Pancreas (tissue), 10 donors: Measurements from ENCODE around the gene PRPF8. TPM values are rescaled to one million over a fixed set of nuclear protein-coding genes. Genes with fewer than 3 reads are reported as not detected.
"Not testable (repeated sequence)": the region's sequence is repeated elsewhere in the genome, so short reads cannot be mapped to it uniquely, and the experiment has no call there.

Experiments used
- ATAC-seq, 4 donors: fragments of 200-7000 bp; cut with Tn5 transposase; one replicate each; pipeline versions ENCODE4 v1.8.0 to v1.9.1; 2020; ENCODE audit warnings: mild to moderate bottlenecking in 4 of 4, moderate library complexity in 4 of 4
- DNase-seq, 6 donors: peaks; one replicate each; pipeline ENCODE4 v3.0.0-alpha.2; 2020
- FAIRE-seq: peaks from 2 replicates; lab custom pipeline; 2012; peaks lifted over from hg19 to GRCh38; lab: Jason Lieb, UNC
- H3K27ac ChIP-seq, 4 donors: fragments of 200-600 bp; sonication (generic); 1 replicate in 3 of 4; 2 replicates in 1 of 4; pipeline versions ENCODE4 v1.5.0 to v1.8.0; 2020
- H3K27me3 ChIP-seq, 4 donors: fragments of 200-600 bp; one replicate each; pipeline ENCODE4 v1.8.0; 2021
- H3K36me3 ChIP-seq, 3 donors: fragments of 200-600 bp; sonication (generic) in 1 of 3; one replicate each; pipeline versions ENCODE4 v1.5.0 to v1.8.0; 2020 to 2021
- H3K4me1 ChIP-seq, 3 donors: fragments of 200-600 bp; one replicate each; pipeline ENCODE4 v1.8.0; 2021
- H3K4me3 ChIP-seq, 4 donors: fragments of 200-600 bp; sonication (generic) in 2 of 4; one replicate each; pipeline versions ENCODE4 v1.5.0 to v1.8.0; 2020 to 2021
- H3K9me3 ChIP-seq, 4 donors: fragments of 200-600 bp; one replicate each; pipeline ENCODE4 v1.8.0; 2021
- WGBS, 2 donors: extraction: QIAGEN DNeasy Blood & Tissue Kit; methylation state at CpG; one replicate each; pipeline ENCODE4 v1.1.7; 2013; 5-methylcytosine and 5-hydroxymethylcytosine counted together
- intact Hi-C, 3 donors: fragments of 100-400 bp; cut with DNase I; formaldehyde crosslinking; loops; one replicate each; pipeline versions ENCODE4 v1.11.1 to v1.14.2; 2022
- polyA plus RNA-seq, 2 donors: library from polyadenylated mRNA; stranded (reverse); fragments of 200-250 nt; gene quantifications; one replicate each; pipeline ENCODE4 v1.2.3, GENCODE V29; 2013
- total RNA-seq, 6 donors: library from RNA; stranded (reverse); fragmentation: NEBNext Ultra II Directional in 4 of 6; extraction: Animal tissue kit (Norgen Biotek cat#: 25700) in 4 of 6; gene quantifications; one replicate each; pipeline versions ENCODE4 v1.2.1 to v1.2.4, GENCODE V29; 2021 to 2023
- TF ChIP-seq, protein P1 (sequence below), 4 donors: fragments of 200-600 bp; sonication (generic) in 3 of 4; IDR thresholded peaks; one replicate each; pipeline versions ENCODE4 v1.5.0 to v1.8.0; 2021; ENCODE audit warnings: antibody characterized with exemption in 4 of 4
- donor health status: healthy with polysubstance abuse.
- donor health status: DM: no; HTN: no; CAD: no; lungs with moderate emphysema.
- donor health status: DM: no; HTN: no; CAD: no.
- donor health status: control.
- donor health status: control.
- donor health status: Bipolar disorder and iron deficiency.
- donor health status: DM: yes; HTN: yes; CAD: no.
- donor health status: DM: no; HTN: no; CAD: no.
- donor health status: DM: no; HTN: no; CAD: no.
- donor health status: DM: yes; HTN: yes; CAD: no.

PRPF8 gene
- total and polyA plus RNA-seq, 8 donors = 78.9 to 129 (median 97.7) TPM

DNA sequence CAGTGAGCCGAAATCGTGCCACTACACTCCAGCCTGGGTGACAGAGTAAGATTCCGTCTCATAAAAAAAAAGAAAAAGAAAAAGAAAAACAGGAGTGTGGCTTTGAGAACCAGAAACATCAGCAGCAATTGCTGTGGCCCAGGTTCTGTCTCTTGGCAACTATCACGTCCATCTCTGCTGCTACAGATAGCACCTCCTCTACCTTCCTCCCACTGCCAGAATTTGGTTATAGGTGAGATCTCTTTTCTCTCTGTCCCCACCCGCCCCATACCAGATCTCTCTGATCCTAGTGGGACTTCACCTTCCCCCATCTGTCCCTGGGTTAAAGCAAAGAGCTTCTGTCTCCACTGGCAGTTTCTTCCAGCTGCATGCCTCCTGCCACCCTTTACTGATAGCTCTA is 22.4 kb upstream of the PRPF8 start:
- ATAC-seq = no peak
- no peak for FAIRE-seq
- intact Hi-C loops = no loop called here
- TF ChIP-seq, protein P1, sequence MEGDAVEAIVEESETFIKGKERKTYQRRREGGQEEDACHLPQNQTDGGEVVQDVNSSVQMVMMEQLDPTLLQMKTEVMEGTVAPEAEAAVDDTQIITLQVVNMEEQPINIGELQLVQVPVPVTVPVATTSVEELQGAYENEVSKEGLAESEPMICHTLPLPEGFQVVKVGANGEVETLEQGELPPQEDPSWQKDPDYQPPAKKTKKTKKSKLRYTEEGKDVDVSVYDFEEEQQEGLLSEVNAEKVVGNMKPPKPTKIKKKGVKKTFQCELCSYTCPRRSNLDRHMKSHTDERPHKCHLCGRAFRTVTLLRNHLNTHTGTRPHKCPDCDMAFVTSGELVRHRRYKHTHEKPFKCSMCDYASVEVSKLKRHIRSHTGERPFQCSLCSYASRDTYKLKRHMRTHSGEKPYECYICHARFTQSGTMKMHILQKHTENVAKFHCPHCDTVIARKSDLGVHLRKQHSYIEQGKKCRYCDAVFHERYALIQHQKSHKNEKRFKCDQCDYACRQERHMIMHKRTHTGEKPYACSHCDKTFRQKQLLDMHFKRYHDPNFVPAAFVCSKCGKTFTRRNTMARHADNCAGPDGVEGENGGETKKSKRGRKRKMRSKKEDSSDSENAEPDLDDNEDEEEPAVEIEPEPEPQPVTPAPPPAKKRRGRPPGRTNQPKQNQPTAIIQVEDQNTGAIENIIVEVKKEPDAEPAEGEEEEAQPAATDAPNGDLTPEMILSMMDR (IDR thresholded peaks at IDR 0.05) = no peak
- no peak overlapping the region for H3K4me3 ChIP-seq
- no peaks in the 10 kb centered on the region for H3K36me3 ChIP-seq
- WGBS, 2 donors = 87 to 92% methylated on average over 5 of the region's 5 CpGs
- no peaks in the 10 kb centered on the region for H3K9me3 ChIP-seq
- H3K27ac ChIP-seq = no peak overlapping the region
- no peaks in the 10 kb centered on the region for H3K27me3 ChIP-seq
- DNase-seq = no peak
- H3K4me1 ChIP-seq = peaks cover 0 to 4% (median 3%) of the 10 kb centered on the region in 3 donors

DNA sequence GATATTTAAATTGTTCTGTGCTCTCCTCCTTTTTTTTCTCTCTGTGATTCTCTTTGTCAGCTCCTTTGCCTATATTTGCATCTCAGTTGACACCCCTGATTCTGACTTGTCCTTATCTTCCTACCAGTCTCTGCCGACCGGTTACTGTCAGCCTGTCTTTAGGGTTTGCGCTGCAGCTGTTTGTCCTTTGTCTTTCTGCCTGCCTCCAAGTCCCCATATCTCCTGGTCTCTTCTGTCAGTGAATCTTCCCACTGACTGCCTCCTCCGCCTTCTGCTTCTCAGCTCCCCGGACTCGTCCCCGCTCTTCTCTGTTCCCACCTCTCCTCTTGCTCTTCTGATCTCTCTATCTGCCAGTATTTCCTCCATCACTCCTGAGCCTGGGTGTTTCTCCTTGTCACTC is 20.3 kb upstream of the PRPF8 start:
- Histone ChIP-seq H3K4me3 (no peak overlapping the region), H3K36me3 (no peaks in the 10 kb centered on the region), H3K27me3 (no peaks in the 10 kb centered on the region), H3K9me3 (no peaks in the 10 kb centered on the region), H3K27ac (no peak overlapping the region), H3K4me1 (no peaks in the 10 kb centered on the region)
- no peak for ATAC-seq
- TF ChIP-seq, protein P1 (IDR thresholded peaks at IDR 0.05) = no peak
- no peak for FAIRE-seq
- no peak for DNase-seq
- intact Hi-C loops = no loop called here
- WGBS, 2 donors = 77 to 80% methylated on average over 7 of the region's 7 CpGs

DNA sequence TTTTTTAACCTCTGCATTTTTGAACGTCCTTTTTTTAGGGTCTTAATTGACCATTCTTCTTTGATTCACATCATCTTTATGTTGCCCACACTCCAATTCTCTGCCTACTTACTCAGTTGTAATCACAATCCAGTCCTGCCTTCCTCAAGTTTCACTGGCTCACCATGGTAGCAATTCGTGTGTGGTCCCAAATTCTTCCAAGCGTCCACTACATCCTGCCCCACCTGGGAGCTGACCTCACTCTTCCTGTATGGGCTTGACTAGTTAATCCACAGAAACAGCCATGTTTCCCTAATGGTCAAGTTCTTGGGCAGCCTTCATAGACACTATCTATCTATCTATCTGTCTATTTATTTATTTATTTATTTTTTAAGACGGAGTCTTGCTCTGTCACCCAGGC is 18.4 kb upstream of the PRPF8 start:
- Histone ChIP-seq H3K36me3 (no peaks in the 10 kb centered on the region), H3K27me3 (no peaks in the 10 kb centered on the region), H3K4me1 (no peaks in the 10 kb centered on the region), H3K9me3 (no peaks in the 10 kb centered on the region), H3K4me3 (no peak overlapping the region), H3K27ac (no peak overlapping the region)
- TF ChIP-seq, protein P1 (IDR thresholded peaks at IDR 0.05) = no peak
- no peak for DNase-seq
- ATAC-seq = no peak
- intact Hi-C loops = no loop called here
- 50 to 63% methylated on average over 4 of the region's 4 CpGs for WGBS, 2 donors
- no peak for FAIRE-seq

DNA sequence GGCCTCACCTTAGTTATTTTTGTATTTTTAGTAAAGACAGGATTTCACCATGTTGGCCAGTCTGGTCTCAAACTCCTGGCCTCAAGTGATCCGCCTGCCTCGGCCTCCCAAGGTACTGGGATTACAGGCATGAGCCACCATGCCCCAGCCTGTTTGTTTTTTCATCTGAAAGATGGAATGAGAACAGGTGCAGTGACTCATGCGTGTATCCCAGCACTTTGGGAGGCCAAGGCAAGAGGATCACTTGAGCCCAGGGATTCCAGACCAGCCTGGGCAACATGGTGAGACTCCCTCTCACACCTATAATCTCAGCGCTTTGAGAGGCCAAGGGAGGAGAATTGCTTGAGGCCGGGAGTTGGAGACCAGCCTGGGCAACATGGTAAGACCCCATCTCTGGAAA is 15.2 kb upstream of the PRPF8 start:
- H3K9me3 ChIP-seq, H3K4me1 ChIP-seq, DNase-seq, intact Hi-C loops, H3K4me3 ChIP-seq, H3K27ac ChIP-seq, FAIRE-seq, H3K27me3 ChIP-seq, ATAC-seq, H3K36me3 ChIP-seq: not testable (repeated sequence)
- WGBS, 2 donors = 74 to 86% methylated on average over 5 of the region's 5 CpGs

DNA sequence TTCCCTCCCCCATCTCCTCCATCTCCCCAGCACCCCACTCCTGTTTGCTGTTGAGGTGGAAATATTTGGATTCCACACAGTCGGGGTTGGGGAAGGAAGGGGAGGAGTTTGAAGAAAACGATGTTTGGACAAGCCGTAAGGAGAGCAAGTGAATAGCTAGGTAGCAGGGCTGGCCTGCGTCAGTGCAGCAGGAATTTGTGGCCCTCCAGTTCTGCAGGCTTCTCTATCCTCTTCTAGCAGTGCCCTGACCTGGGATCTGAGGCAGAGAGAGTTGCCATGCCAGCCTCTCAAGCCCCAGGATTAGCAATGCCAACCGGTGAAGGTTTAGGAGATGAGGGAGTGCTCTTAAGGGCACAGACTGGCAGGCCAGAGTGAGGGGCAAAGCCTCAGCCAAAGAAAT is 13.0 kb upstream of the PRPF8 start:
- no peak overlapping the region for H3K4me3 ChIP-seq
- no peaks in the 10 kb centered on the region for H3K27me3 ChIP-seq
- H3K9me3 ChIP-seq = no peaks in the 10 kb centered on the region
- H3K27ac ChIP-seq = no peak overlapping the region
- intact Hi-C loops = no loop called here
- no peak for DNase-seq
- TF ChIP-seq, protein P1 (IDR thresholded peaks at IDR 0.05) = no peak
- no peak for FAIRE-seq
- H3K36me3 ChIP-seq = no peaks in the 10 kb centered on the region
- 52 to 57% methylated on average over 5 of the region's 5 CpGs for WGBS, 2 donors
- H3K4me1 ChIP-seq = no peaks in the 10 kb centered on the region
- no peak for ATAC-seq
